Neural crest cell (in vitro differentiated cells): Measurements from ENCODE around the gene FGF11. TPM values are rescaled to one million over a fixed set of nuclear protein-coding genes. Genes with fewer than 3 reads are reported as not detected.

ENCODE experiments used
- DNase-seq: peaks from one replicate; pipeline ENCODE4 v3.0.0; 2021; ENCODE audit warnings: low read depth, mixed read lengths, low spot score
- H3K27ac Mint-ChIP-seq: one replicate; pipeline ENCODE4 v1.8.0; 2021; ENCODE audit warnings: mild to moderate bottlenecking, mixed read lengths; ENCODE audit not compliant: unreplicated experiment
- H3K27me3 Mint-ChIP-seq: 2 replicates; pipeline ENCODE4 v1.8.0; 2021; ENCODE audit warnings: low read depth, mild to moderate bottlenecking, mixed read lengths
- H3K36me3 Mint-ChIP-seq: 2 replicates; pipeline ENCODE4 v1.8.0; 2021; ENCODE audit warnings: low read depth, mild to moderate bottlenecking, mixed read lengths
- H3K4me1 Mint-ChIP-seq: 2 replicates; pipeline ENCODE4 v1.8.0; 2021; ENCODE audit warnings: mixed read lengths
- H3K4me3 Mint-ChIP-seq: one replicate; pipeline ENCODE4 v1.8.0; 2021; ENCODE audit warnings: mild to moderate bottlenecking, mixed read lengths
- H3K9me3 Mint-ChIP-seq: 2 replicates; pipeline ENCODE4 v1.8.0; 2021; ENCODE audit warnings: mixed read lengths
- CTCF ChIP-seq: fragments of 200-600 bp; sonication (generic); conservative IDR thresholded peaks from 2 replicates; pipeline ENCODE4 v1.5.0; 2021; ENCODE audit warnings: antibody characterized with exemption, mild to moderate bottlenecking
- total RNA-seq: library from RNA; stranded (reverse); gene quantifications from 2 replicates; pipeline ENCODE4 v1.2.1, GENCODE V29; 2021

Gene FGF11
- total RNA-seq, 1 donor from 2014 or later, result 6.0 TPM

- peaks cover 3% of the 10 kb centered on the region for H3K36me3 Mint-ChIP-seq
- no peak for DNase-seq
- H3K27ac Mint-ChIP-seq, result peak overlapping the region; percentile 81
- H3K4me3 Mint-ChIP-seq, result peak overlapping the region; percentile 97
- no peak for TF ChIP-seq CTCF
- H3K4me1 Mint-ChIP-seq, result peaks cover 43% of the 10 kb centered on the region
- no peaks in the 10 kb centered on the region for H3K27me3 Mint-ChIP-seq
- no peaks in the 10 kb centered on the region for H3K9me3 Mint-ChIP-seq
Measured at GRCh38 chr17:7403727-7403976, 35.7 kb upstream of the FGF11 start.

GRCh38 chr17:7403977-7404736 lies 35.2 kb upstream of the FGF11 start, which contains the start of gene TMEM256:
Gene TMEM256, minus strand, starts transcription at chr17:7404097. Its CDS starts 13 bp downstream, at chr17:7404084.
- Mint-ChIP-seq H3K27ac (peak within 1 kb of the TSS; percentile 92), H3K4me3 (peak within 1 kb of the TSS; percentile 97), H3K4me1 (peaks cover 43% of the 10 kb centered on the region), H3K36me3 (peaks cover 5% of the 10 kb centered on the region), H3K9me3 (no peaks in the 10 kb centered on the region), H3K27me3 (no peaks in the 10 kb centered on the region)
- peak; percentile 19 for TF ChIP-seq CTCF
- DNase-seq, result peak; percentile 94

- DNase-seq, result no peak
- Mint-ChIP-seq H3K4me1 (peaks cover 39% of the 10 kb centered on the region), H3K27ac (peak overlapping the region; percentile 91), H3K9me3 (no peaks in the 10 kb centered on the region), H3K36me3 (peaks cover 11% of the 10 kb centered on the region), H3K4me3 (peak overlapping the region; percentile 97), H3K27me3 (no peaks in the 10 kb centered on the region)
- peak; percentile 12 for TF ChIP-seq CTCF
Measured at GRCh38 chr17:7404737-7405349, 34.5 kb upstream of the FGF11 start.

- Mint-ChIP-seq H3K4me3 (peak overlapping the region; percentile 94), H3K27me3 (no peaks in the 10 kb centered on the region), H3K9me3 (no peaks in the 10 kb centered on the region), H3K36me3 (peaks cover 17% of the 10 kb centered on the region), H3K27ac (peak overlapping the region; percentile 96), H3K4me1 (peaks cover 38% of the 10 kb centered on the region)
- TF ChIP-seq CTCF, result no peak
- DNase-seq, result peak; percentile 16
Measured at GRCh38 chr17:7405350-7406234, 33.7 kb upstream of the FGF11 start.

- peak overlapping the region; percentile 94 for H3K4me3 Mint-ChIP-seq
- H3K27ac Mint-ChIP-seq, result no peak overlapping the region
- H3K4me1 Mint-ChIP-seq, result peaks cover 38% of the 10 kb centered on the region
- no peak for DNase-seq
- no peaks in the 10 kb centered on the region for H3K27me3 Mint-ChIP-seq
- H3K36me3 Mint-ChIP-seq, result peaks cover 17% of the 10 kb centered on the region
- TF ChIP-seq CTCF, result no peak
- no peaks in the 10 kb centered on the region for H3K9me3 Mint-ChIP-seq
Measured at GRCh38 chr17:7406235-7406825, 33.0 kb upstream of the FGF11 start.
